Ecto neural progenitor cell (in vitro differentiated cells): ENCODE measurements around the gene BCL11A.

Experiments used
- DNase-seq: peaks from one replicate; pipeline ENCODE4 v3.0.0-alpha.2; 2018; ENCODE audit warnings: low spot score

The BCL11A gene

DNA sequence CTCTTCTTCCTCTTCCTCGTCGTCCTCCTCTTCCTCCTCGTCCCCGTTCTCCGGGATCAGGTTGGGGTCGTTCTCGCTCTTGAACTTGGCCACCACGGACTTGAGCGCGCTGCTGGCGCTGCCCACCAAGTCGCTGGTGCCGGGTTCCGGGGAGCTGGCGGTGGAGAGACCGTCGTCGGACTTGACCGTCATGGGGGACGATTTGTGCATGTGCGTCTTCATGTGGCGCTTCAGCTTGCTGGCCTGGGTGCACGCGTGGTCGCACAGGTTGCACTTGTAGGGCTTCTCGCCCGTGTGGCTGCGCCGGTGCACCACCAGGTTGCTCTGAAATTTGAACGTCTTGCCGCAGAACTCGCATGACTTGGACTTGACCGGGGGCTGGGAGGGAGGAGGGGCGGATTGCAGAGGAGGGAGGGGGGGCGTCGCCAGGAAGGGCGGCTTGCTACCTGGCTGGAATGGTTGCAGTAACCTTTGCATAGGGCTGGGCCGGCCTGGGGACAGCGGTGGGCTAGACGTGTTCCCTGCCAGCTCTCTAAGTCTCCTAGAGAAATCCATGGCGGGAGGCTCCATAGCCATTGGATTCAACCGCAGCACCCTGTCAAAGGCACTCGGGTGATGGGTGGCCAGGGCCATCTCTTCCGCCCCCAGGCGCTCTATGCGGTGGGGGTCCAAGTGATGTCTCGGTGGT is 91.9 kb downstream of the BCL11A start:
- DNase-seq, result no peak

DNA sequence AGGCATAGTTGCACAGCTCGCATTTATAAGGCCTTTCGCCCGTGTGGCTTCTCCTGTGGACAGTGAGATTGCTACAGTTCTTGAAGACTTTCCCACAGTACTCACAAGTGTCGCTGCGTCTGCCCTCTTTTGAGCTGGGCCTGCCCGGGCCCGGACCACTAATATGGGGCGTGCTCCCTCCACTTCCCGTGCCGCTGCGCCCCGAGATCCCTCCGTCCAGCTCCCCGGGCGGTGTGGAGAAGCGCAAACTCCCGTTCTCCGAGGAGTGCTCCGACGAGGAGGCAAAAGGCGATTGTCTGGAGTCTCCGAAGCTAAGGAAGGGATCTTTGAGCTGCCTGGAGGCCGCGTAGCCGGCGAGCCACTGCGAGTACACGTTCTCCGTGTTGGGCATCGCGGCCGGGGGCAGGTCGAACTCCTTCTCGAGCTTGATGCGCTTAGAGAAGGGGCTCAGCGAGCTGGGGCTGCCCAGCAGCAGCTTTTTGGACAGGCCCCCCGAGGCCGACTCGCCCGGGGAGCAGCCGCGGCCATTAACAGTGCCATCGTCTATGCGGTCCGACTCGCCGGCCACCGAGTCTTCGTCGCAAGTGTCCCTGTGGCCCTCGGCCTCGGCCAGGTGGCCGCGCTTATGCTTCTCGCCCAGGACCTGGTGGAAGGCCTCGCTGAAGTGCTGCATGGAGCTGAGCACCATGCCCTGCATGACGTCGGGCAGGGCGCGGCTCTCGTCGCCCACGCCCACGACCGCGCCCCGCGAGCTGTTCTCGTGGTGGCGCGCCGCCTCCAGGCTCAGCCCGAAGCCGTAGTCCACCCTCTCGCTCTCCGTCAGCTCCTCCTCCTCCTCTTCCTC is 92.7 kb downstream of the BCL11A start:
- no peak for DNase-seq

- DNase-seq, result no peak
Measured at GRCh38 chr2:60459851-60460250, 93.6 kb downstream of the BCL11A start.

GRCh38 chr2:60456115-60456770 is 97.2 kb downstream of the BCL11A start:
- DNase-seq, result no peak

DNA sequence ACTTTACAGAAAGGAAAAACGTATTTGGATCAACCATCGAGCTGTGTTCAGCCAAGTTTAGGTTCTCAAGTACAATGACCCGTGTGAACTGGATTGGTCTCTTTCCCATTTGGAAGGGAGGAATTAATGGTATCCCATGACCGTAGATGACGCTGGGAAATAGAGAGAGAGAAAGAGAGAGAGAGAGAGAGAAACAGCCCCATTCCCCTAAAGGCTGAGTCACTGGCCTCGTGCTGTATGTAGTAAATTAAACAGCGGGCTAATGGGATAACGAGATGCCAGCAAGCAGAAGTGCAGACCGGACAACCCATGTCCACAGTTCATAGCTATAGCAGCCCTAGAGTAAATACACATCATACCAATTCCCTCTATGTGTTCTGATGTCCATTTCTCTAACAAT is 99.6 kb downstream of the BCL11A start:
- no peak for DNase-seq

DNA sequence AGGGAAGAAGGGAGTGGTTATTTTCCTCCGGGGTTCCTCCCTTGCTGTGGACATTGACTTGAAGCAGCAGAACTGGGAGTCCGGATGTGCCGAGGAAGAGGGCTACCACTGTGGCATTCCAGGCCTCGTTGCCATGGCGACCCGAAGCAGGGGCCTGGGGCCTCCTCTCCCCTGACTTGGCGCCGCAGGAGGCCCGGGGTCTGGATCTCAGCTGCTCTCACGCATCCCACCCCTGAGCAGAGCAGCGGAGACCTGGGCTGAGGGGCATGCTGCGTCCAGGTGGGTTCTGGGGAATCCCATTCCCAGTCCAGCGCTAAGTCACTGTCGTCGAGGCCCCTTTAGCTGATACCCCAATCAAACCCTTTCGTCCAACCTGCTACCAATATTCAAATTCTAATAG is 100.2 kb downstream of the BCL11A start:
- peak; percentile 80 for DNase-seq

DNA sequence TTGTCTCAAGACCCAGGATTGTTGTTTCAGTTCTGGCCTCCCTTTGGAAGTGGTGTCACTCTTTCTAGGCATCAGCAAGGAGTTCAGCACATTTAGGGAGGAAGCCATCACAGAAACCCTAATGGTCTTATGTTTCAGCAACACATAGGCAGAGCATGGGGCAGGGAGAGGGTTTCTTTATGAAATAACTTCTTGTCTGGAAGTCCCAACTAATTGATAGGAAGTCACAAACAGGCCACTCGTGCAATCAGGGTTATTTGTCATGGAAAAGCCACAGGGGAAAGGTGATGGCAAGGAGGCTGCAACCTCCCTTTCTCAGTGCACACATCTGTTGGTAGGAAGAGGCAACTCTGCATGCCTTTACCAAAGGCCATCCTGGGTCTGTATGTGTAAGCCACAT is 103.0 kb downstream of the BCL11A start:
- no peak for DNase-seq

- DNase-seq, result no peak
Measured at GRCh38 chr2:60447943-60448342, 105.5 kb downstream of the BCL11A start.

GRCh38 chr2:60446413-60447267 is 106.8 kb downstream of the BCL11A start:
- DNase-seq, result no peak

DNA sequence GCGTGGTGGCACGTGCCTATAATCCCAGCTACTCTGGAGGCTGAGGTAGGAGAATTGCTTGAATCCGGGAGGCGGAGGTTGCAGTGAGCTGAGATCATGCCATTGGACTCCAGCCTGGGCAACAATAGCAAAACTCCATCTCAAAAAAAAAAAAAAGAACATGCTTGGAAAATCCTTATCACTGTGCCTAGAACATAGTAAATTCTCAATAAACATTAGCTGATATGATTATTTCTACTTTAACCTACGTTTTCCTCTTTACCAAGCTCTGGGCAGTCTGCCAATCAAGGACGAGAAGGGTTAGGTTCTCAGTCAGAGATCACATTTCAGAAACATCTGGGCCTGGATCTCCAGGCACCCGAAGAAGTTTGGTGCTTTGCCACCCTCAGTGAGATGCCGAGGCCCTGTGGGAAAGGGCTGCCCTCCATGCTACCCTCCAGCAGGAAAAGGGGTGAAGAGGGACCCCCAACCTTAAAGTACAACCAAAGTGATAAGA is 107.7 kb downstream of the BCL11A start:
- no peak for DNase-seq

GRCh38 chr2:60442608-60443007 is 110.8 kb downstream of the BCL11A start:
- DNase-seq, result no peak

- no peak for DNase-seq
Measured at GRCh38 chr2:60441800-60442199, 111.7 kb downstream of the BCL11A start.

GRCh38 chr2:60440767-60441163 is 112.7 kb downstream of the BCL11A start:
- DNase-seq, result no peak

GRCh38 chr2:60440079-60440766 is 113.2 kb downstream of the BCL11A start:
- DNase-seq, result no peak

DNA sequence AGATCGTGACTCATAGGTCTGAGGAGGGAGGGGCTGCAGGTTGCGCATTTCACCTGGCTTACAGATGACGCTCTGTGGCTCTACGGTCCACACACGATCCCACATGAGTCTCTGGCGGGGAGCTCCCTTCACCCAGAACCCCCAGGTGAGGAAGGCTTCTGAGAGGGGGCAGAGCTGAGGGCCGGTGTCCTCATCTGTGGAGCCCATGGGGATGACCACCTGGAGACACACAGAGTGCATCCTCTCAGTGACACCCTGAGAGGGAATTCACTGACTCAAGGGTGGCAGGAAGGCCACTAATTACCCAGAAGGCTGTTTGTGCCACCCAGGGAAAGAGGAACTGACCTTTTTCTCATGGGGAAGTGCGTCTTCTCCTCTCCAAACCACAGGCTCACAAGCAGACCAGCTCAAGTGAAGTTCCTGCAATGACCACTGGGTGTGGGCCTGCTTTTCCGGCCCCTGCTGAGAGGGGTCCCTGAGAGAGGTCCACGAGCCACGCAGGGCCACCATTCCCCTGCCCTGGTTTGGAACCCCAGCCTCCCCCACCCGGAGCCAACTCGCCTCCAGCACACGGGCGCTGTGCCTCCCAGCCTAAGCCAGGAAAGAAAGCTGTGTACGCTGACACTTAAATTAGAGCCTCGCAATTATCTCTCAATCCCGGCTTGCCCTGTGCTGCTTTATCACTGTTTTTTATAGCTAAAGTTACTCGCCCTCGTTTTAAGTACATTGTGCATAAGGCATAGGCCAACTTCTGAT is 114.1 kb downstream of the BCL11A start:
- no peak for DNase-seq

DNA sequence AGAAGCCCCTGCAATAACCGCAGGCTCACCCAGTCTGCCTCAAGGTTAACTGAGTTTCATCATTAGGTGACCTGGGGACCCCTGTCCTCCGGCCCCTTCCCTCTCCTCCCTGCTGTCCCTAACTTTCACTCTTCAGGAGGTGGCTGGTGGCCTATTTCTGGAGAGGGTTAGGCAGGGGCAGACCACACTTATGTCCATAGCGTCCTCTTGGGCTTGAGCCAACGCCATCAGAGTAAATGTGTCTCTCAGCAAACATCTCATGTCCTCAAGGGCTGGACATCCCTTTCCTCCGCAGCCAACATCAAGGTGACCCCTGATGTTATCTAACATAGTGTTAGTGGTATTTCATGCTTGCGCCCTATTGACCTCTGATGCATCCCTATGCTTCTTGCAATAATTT is 114.8 kb downstream of the BCL11A start:
- DNase-seq, result no peak

DNA sequence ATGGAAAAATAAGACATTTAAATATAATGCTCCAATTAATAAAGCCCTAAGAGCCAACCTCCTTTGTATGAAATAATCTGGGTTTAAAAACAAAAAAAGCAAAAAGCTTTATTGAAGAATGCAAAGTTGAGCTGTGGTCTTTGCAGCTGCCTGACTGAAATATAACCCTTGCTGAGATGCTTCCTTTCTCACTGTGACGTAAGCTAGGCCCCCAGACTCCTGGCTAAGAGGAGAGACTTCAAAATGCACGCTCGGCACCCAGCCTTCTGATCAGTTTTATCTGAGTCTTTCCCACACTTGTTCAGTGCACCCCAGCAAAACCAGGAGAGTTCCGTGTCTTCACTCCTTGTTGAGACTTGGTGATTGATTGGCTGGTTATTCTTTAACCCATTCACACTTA is 115.3 kb downstream of the BCL11A start:
- no peak for DNase-seq

- no peak for DNase-seq
Measured at GRCh38 chr2:60437080-60437696, 116.3 kb downstream of the BCL11A start.

- DNase-seq, result no peak
Measured at GRCh38 chr2:60433018-60433596, 120.3 kb downstream of the BCL11A start.
